Lower leg skin (tissue), 3 donors: Measurements from ENCODE around the gene HADHB.
"Not testable (repeated sequence)": the region's sequence is repeated elsewhere in the genome, so short reads cannot be mapped to it uniquely, and the experiment has no call there.

ENCODE experiments used
- CTCF ChIP-seq, 3 donors: fragments of 450-650 bp; IDR thresholded peaks; one replicate each; pipeline ENCODE4 v1.5.1; 2016; ENCODE audit warnings: antibody characterized with exemption in 3 of 3, mild to moderate bottlenecking in 3 of 3, moderate library complexity in 2 of 3
- POLR2A ChIP-seq, 2 donors: fragments of 450-650 bp; IDR thresholded peaks; one replicate each; pipeline ENCODE4 v1.6.1; 2016 to 2017; ENCODE audit warnings: antibody characterized with exemption in 2 of 2, mild to moderate bottlenecking in 1 of 2, moderate library complexity in 1 of 2

GRCh38 chr2:26268670-26269385 lies 24.1 kb downstream of the HADHB start:
- TF ChIP-seq CTCF, POLR2A (IDR thresholded peaks at IDR 0.05): not testable (repeated sequence)
